HG03442 (cell line): Measurements from ENCODE around the gene GIPC3.
"Not testable (repeated sequence)": the region's sequence is repeated elsewhere in the genome, so short reads cannot be mapped to it uniquely, and the experiment has no call there.

ENCODE experiments used
- ATAC-seq: cut with Tn5 transposase; IDR thresholded peaks from one replicate; pipeline ENCODE4 v1.9.1; 2021; ENCODE audit warnings: mild to moderate bottlenecking, moderate library complexity; ENCODE audit not compliant: unreplicated experiment

GIPC3 gene

DNA sequence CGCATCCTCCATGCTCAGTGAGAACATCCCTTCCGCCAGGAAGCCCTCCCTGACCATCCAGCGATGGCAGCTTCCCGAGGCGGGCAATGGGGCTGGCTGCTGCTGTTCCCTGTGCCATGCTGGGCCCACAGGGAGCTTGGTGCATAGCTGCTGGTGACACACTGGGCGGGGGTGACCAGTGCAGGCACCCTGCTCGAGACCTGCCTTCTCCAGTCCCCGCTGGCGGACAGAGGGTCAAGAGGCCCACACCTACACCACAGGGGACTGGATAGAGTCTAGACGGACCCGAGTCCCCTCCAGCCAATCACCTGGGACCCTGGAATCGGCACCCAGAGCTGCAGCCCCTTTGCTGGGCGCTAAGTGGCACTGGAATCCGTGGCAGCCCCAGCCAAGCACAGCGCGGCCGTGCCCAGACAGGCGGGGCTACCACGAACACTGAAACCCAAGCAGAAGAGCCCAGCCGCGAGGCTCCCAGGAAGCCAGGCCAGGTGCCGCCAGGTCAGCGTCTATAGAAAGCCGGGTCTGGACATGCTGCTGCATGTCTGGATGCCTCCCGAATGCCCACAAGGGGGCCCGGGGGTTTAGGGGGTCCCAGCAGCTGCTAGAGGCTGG is 30.4 kb downstream of the GIPC3 start:
- no peak for ATAC-seq

DNA sequence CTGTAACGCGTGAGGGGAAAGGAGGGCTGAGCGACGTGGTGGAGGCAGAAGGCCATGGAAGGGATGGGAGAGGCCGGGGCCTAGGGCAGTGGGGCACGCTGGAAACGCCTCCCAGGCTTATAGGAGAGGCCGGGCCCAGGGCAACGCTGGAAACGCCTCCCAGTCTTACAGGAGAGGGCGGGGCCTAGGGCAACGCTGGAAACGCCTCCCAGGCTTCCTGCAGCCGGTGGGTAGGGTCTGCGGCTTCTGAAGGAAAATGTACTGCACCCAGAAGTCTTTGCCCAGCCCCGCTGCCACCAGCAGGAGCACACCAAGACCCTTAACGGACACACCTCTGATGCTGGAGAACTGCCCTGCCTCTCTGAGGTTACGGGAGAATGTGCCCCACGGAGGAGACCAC is 32.2 kb downstream of the GIPC3 start:
- ATAC-seq = no peak

DNA sequence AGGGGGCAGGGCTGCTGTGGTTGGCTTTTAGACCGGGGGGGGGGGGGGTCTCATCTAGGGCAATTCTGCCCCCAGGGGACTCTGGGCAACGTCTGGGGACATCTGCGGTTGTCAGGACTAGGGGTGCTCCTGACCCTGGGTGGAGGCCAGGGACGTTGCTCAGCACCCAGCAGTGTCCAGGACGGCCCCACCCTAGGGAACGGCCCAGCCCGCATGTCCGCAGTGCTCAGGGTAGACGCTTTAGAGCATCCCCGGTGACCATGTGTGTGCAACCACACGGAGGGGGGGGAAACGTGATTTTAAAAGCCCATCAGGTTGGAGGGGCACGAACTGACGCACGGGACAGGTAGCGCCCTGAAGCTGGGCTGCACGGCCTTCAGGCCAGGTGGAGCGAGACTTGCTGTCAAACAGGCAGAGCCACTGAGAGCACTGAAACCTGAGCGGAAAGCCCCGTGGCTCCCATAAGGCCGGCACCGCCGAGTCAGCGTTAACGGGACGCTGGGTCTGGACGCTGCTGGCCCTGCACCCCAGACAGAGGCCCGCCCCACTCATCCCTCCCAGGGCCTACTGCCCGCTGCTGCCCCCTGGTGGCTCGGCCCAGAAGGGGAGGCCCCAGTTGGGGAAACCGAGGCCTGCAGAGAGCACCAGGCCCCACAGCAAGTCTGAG is 33.0 kb downstream of the GIPC3 start:
- ATAC-seq = no peak

DNA sequence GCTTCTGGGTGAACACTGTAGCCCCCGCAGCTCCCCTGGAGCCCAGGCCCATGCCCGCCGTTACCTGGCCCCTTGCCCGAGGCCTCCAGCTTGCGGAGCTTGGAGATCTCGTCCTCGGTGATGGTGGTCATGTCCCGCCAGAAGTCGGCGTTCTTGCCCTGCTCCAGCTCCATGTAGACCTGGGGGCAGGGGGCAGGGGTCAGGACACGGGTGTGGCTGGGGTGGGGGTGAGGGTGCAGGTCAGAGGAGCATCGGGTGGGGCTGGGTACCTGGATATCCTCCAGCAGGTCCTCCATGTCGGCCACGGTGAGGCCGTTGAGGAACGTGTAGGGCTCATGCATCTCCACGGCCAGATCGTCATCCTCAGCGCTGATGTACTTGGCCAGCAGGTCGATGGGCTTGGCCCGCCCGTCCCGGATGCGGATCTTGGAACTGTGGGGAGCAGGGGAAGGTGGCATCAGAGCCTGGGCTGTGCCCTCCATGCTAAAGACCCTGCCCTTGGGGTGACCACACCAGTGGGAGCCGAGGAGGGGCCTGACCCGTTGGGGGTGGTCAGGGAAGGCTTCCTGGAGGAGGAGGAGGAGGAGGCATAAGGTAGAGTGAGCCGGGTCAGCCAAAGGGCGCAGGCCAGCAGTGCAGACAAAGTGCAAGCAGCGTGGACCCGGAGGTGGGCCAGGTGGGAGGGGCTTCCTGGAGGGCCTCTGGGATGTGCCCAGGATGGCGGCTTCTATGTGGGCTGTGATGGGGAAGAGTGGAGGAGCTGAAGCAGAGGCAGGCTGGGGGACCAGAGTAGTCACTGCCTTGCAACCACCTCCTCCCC is 33.7 kb downstream of the GIPC3 start:
- no peak for ATAC-seq

DNA sequence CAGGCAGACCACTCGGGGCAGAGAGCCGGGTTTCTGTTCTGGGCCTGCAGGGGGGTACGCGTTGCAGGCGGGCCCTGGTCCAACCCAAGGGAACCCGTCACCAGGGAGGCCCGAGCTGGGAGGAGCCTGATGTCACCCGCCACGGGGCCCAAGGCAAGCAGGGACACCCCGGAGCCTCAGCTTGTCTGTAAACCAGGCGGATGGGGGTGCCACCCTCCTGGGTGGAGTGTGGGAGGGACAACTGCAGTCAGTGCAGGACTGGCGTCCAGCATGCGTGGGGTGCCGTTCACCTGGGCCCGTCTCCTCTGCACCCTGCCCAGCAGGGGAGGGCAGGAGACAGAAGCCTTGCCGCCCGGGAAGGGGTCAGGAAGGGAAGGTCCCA is 34.3 kb downstream of the GIPC3 start:
- no peak for ATAC-seq

DNA sequence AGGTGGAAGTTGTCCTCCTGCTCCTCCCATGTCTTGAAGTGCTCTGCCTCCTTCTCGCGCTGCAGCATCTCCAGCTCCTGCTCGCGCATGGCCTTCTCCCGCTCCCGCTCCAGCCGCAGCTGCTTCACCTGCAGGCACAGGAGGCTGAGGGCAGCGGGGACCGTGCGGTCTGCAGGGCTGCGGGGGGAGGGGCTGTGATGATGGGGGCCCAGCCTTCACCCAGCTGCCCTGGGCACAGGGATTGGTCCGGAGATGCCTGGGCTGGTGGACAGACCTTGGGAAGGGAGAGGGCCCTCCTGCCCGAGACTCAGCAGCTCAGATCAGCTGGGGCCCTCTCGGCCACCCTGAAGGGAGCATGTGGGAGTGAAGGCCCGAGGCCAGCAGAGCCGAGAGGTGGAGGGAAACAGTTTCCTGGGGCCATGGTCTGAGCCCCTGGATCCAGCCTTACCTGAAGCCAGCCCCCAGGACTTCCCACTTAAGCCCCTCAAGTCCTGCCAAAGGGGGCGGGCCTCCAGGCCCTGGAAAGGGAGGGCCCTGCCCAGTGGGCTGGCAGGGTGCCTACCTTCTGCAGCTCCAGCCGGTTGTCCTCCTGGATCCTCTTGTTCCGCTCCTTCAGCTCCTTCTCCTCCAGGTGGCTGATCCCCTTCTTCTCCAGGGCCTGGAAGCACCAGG is 35.0 kb downstream of the GIPC3 start:
- no peak for ATAC-seq

DNA sequence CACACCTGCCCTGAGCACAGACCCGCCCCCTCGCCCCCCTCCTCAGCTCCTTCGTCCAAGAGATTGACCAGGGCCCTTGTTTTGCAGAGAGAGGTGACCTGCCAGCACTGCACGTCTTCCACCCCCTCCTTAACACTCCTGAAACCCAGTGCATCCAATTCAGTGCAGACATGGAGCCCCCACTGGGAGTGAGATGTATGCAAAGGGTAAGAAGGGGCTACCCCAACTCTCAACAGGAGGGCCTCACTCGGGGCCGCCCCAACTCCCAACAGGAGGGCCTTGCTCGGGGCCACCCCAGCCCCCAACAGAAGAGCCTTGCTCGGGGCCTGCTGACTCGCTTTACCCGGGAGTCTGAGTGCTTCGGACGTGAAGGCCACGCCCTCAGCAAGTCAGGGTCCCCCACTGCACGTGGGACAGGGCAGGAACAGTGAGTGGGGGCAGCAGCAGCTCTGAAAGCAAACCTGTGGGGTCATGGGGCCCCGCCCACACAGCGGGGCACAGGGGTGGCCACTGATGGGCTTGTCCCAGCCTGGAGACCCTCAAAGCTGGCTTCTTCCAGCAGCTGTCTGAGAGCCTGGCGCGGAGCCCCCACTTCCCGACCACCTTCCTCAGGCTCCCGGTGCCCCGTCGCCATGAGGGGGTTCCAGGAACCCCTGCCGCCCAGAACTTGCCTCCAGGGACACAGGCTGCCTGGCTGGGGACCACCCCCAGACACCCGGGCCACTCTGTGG is 35.7 kb downstream of the GIPC3 start:
- no peak for ATAC-seq

DNA sequence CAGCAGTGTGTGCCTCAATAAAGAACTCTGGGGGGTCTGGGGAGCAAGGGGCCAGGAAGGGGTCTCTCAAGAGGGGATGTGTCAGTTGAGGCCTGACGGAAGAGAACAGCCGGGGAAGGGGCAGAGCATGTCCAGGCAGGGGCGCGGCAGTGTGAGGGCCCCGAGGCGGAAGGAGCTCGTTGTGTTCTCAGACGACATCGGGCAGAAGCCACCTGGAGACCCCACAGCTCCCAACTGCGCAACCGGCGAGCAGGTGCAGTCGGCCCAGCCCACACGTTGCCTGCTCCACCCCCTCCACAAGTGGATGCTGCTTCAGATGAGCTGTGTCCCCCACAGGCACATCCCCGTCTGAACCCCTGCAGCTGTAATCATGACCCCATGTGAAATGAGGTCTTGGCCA is 36.4 kb downstream of the GIPC3 start:
- ATAC-seq = no peak

DNA sequence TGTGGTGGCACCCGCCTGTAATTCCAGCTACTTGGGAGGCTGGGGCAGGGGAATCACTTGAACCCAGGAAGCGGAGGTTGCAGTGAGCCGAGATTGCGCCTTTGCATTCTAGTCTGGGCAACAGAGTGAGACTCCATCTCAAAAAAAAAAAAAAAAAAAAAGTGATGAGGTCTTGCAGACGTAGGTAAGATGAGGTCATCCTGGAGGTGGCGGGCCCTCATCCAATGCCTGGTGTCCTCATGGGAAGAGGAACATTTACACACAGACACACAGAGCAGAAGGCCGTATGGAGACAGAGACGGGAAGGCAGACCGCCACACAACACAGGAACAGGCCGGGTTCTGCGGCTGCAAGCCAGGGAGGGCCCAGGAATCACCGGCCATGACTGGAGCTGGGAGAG is 36.9 kb downstream of the GIPC3 start:
- no peak for ATAC-seq

DNA sequence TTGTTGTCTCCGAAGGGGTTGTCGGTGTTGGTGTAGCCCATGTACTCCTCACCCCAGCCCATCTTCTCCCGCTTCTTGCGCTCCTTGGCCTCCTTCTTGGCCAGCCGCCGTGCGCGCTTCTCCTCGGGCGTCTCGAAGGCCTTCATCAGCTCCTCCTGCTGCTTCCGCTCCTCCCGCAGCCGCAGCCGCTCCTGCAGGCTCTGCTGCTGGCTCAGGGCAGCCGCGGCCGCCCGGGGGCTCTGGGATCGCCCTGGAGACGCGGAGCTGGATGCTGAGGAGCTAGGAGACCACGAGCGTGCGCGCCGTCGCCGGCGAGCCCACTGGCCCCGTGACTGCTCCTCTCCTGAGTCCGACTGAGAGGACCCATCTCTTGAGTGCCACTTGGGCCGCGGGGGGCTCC is 38.4 kb downstream of the GIPC3 start:
- ATAC-seq = no peak

DNA sequence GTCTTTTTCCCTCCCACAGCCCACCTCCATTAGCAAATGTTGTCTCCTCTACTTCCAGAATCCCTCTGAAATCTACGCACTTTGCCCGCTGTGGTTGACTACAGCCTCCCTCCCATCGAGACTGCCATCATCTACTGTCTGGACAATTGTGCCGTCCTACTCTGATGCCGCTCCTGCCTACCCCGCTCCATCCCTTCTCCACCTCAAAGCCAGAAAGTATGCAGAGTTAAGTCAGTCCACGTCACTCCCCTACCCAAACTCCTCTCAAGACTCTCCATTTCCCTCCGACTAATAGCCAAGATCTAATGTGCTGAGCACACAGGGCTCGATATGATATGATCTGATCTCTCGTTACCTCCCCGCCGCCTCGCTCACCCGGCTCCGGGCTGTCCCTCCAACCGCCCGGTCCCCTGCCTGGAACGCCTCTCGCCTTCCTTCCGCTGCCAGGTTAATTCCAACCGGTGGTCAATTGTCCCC is 40.8 kb downstream of the GIPC3 start:
- ATAC-seq = no peak

DNA sequence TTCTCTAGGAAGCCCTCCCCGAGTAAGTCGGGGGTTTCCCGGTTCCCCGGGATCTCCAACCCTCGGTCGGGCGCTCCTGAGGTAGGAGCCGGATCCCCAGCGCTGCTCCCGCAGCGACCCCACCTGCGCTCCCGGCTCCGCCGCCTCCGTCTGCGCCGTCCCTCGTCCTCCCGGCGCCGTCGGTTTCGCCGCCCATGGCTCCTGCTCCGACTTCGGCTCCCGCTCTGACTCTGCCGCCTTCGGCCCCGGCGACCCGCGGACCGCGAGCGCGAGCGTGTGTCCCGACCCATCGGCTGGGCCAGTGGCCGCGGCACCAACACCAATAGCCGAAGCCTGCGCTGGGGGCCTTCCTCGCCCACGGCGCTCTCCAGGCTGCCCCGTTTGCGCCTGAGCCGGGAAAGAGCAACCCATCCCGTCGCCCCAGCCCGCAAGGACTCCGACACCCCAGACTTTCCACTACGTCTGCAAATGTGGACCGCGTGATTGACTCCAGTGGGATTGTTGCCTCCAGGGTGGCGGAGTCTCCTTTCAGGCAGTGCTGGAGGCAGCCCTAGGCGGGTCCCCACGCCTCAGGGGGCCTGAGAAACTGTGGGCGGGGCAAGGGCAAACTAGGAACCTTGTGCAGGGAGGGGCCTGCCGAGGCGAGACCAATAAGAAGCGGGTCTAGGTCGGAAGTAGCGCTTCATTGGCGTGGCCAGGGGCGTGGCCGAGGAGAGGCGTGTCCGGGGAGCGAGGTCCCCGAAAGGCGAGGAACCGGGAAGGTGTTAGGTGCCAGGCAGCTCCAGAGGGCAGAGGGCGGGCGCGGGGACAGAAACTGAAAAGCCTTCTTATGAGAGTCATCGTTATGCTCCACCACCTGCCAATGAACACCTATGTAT is 41.4 kb downstream of the GIPC3 start, which contains the start of gene CACTIN:
Gene CACTIN (minus strand): TSS at position 318 of the 878 bp plus-strand sequence. CDS start 28 bp downstream, at position 290.
- ATAC-seq = peak; percentile 87

DNA sequence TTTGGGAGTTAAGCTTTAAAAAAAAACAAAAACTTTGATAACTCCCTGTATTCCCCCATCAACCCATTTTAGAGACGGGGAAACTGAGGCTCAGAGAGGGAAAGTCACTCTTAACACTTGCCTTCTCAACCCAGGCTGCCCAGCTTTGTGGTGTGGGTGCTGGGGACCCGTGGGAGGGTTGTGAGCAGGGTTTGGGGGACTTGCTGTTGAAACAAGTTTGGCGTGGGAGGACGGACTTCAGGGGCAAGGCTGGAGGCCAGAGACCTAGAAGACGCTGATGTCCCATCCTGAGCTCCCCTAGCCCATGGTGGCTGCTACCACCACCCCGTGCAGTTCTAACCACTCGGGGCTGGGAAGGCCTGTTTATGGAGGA is 42.1 kb downstream of the GIPC3 start:
- ATAC-seq = no peak

DNA sequence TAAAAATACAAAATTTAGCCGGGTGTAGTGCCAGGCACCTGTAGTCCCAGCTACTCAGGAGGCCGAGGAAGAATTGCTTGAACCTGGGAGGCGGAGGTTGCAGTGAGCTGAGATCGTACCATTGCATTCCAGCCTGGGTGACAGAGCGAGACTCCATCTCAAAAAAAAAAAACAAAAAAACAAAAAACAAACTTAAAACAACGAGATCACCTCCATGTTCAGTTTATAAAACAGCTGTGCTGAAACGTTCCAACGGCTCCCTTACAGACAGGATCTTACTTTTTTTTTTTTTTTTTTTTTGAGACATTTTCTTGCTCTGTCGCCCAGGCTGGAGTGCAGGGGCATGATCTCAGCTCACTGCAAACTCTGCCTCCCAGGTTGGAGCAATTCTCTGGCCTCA is 43.5 kb downstream of the GIPC3 start:
- not testable (repeated sequence) for ATAC-seq

DNA sequence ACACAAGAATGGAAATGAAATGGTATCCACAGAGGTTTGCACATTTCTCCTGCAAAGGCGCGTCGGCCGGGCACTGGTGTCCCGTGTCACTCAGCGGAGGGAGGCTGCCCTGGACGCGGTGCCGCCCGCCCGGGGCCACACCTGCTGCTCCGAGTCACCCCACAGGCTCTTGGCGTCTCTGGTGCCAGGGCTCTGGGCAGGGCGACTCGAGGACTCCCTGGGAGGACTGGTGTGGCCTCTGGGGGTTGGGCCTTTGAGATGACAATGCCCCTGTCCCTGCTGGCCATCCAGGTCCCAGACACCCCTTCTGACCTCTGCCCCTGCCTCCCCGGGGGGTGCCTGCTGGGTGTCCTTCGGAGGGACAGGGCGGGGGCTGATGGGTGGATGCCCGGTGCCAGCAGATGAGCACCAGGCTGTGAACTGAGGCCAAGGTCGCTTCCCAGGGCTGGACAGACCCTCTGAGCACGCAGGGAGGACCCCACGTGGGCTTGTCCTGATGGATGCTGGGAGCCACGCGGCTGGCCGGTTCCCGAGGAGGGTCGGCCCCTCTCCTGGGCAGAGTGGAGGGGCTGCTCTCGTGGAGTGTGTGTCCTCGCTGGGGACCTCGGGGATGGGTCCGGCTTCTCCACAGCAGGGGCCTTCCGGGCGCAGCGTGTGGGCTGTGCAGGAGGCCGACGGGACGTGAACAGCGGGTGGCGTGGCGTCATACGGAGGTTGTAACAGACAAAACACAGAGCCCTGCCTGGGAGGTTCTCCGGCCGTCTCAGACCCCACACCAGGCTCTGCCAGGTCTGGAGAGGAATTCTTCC is 46.0 kb downstream of the GIPC3 start:
- no peak for ATAC-seq

DNA sequence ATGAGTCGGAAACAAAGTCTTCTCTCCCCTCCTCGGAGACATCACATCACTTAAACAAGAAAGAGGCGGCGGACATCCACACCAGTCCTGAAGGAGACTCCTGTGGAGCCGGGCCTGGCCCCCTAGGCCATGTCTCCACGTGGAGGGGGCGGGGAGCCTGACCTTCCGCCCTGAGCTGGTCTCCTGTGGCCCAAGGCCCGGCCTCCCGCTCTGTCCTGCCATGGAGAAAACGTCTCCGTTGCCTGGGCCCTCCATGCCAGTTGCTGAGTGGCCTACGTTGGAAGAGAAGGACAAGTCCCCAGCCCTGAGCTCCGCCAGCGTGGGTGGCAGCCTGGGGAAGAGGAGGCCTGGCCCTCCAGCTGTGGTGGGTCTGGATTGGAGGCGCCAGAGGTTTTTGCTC is 46.8 kb downstream of the GIPC3 start:
- ATAC-seq = no peak

DNA sequence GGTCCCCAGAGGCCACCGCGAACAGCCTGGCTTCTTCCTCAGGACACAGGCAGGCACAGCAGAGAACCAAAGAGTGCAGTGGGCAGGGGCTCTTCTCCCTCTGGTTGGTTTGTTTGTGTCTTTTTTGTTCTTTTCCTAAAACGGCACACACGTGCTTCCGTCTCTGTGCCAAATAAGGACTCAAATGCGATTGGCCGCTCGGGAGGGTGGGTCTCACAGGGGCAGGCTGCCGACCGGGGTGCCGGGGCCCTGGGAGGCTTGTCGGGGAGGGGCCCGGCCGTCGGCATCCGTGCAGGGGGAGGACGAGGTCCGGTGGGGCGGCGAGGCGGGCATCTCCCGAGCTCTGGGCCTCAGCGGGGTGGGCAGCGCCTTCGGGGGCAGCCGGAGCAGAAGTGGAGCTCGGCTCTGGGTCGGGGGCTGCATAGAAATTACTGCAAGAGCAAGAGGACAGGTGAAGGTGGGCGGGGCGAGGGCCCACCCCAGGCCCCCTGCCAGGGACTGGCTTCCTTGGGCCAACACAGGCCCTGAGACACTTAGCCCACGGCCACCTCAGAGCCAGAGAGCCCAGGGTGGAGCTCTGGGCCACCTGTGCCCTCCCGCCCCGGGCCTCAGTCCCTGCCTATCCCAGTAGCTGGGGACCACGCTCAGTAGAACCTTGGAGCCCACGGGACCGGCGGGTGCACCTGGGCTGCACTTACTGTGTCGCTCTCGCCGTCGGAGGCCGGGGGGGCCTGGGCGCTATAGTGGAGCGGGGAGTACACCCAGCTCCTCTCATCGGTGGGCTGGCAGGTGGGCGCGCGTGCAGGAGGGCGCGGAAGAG is 47.7 kb downstream of the GIPC3 start:
- no peak for ATAC-seq

DNA sequence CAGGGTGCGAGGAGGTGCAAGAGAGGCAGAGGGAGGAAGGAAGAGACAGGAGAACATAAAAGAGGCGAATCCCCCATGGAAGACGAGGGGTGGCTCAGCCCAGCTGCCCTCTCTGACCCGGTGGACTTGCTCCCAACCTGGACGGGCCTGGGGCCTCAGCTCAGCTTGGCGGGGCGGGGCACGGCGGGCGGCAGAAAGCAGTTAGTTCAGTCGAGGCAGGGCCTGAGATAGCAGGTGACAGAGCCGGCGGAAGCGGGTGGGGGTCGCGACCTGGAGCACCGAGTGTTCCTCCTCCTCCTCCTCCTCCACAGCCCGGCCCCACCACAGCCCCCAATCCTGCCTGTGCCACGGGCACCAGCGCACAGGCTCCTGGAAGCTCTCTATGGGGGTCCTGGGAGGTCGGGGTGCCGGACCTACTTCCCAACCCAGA is 48.3 kb downstream of the GIPC3 start:
- ATAC-seq = no peak
